Measurements from ENCODE around the gene MDM2. TPM values are rescaled to one million over a fixed set of nuclear protein-coding genes. Genes with fewer than 3 reads are reported as not detected.

MDM2 gene
- polyA plus RNA-seq, 1 of the 3 experiments (the other 2 are of a cell fraction): 21.5 TPM

DNA sequence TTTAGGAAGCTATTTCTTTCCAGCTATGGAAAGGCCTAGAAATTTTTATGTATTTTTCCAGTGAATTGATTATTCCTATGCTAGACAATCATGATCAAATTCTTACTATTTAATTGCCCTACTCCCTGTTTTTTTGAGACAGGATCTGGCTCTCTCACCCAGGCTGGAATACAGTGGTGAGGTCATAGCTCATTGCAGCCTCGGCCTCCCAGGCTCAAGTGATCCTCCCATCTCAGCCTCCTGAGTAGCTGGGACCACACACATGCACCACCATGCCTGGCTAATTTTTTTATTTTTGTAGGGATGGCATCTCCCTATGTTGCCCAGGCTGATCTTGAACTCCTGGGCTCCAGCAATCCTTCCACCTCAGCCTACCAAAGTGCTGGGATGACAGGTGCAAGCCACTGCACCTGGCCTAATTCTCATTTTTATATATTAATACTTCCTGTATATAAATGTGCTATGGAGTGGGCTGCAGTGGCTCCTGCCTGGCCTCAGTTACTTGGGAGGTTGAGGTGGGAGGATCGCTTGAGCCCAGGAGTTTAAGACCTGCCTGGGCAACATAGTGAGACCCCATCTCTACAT lies 16.0 kb upstream of the MDM2 start:
- no peaks in the 10 kb centered on the region for H3K4me1 ChIP-seq (ENCODE audit: control insufficient read depth in 1 of 2, insufficient read depth in 2 of 2, low read depth in 1 of 2, low read length in 1 of 2)
- no peaks in the 10 kb centered on the region for H3K9me2 ChIP-seq
- no peak overlapping the region for H3K27ac ChIP-seq (ENCODE audit: low read depth in 2 of 2, low read length in 1 of 2)
- H3K4me3 ChIP-seq (ENCODE audit: low read depth in 2 of 2, low read length in 1 of 2): no peak overlapping the region
- no peak for DNase-seq
- H3F3A ChIP-seq (replicated peaks; ENCODE audit: insufficient read depth): peaks cover 12% of the 10 kb centered on the region
- no peak for TF ChIP-seq EZH2phosphoT487 (IDR thresholded peaks at IDR 0.05; ENCODE audit: borderline replicate concordance, low read depth)
- TF ChIP-seq YY1 (IDR thresholded peaks at IDR 0.05; ENCODE audit: low read depth): no peak
- no peak for TF ChIP-seq FOSL2 (IDR thresholded peaks at IDR 0.05; ENCODE audit: borderline replicate concordance, low read depth)
- no peak for TF ChIP-seq RFX5 (IDR thresholded peaks at IDR 0.05; ENCODE audit: low read length)
- TF ChIP-seq TEAD4 (IDR thresholded peaks at IDR 0.05; ENCODE audit: borderline replicate concordance, insufficient read depth): no peak
- TF ChIP-seq SMC3 (IDR thresholded peaks at IDR 0.05; ENCODE audit: low read depth, low read length): no peak
- TF ChIP-seq, protein P1, sequence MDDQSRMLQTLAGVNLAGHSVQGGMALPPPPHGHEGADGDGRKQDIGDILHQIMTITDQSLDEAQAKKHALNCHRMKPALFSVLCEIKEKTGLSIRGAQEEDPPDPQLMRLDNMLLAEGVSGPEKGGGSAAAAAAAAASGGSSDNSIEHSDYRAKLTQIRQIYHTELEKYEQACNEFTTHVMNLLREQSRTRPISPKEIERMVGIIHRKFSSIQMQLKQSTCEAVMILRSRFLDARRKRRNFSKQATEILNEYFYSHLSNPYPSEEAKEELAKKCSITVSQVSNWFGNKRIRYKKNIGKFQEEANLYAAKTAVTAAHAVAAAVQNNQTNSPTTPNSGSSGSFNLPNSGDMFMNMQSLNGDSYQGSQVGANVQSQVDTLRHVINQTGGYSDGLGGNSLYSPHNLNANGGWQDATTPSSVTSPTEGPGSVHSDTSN (IDR thresholded peaks at IDR 0.05): no peak
- no peak for TF ChIP-seq JUND (IDR thresholded peaks at IDR 0.05)
- TF ChIP-seq, protein P2, sequence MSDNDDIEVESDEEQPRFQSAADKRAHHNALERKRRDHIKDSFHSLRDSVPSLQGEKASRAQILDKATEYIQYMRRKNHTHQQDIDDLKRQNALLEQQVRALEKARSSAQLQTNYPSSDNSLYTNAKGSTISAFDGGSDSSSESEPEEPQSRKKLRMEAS (IDR thresholded peaks at IDR 0.05; ENCODE audit: low read depth): no peak
- TF ChIP-seq, protein P3, sequence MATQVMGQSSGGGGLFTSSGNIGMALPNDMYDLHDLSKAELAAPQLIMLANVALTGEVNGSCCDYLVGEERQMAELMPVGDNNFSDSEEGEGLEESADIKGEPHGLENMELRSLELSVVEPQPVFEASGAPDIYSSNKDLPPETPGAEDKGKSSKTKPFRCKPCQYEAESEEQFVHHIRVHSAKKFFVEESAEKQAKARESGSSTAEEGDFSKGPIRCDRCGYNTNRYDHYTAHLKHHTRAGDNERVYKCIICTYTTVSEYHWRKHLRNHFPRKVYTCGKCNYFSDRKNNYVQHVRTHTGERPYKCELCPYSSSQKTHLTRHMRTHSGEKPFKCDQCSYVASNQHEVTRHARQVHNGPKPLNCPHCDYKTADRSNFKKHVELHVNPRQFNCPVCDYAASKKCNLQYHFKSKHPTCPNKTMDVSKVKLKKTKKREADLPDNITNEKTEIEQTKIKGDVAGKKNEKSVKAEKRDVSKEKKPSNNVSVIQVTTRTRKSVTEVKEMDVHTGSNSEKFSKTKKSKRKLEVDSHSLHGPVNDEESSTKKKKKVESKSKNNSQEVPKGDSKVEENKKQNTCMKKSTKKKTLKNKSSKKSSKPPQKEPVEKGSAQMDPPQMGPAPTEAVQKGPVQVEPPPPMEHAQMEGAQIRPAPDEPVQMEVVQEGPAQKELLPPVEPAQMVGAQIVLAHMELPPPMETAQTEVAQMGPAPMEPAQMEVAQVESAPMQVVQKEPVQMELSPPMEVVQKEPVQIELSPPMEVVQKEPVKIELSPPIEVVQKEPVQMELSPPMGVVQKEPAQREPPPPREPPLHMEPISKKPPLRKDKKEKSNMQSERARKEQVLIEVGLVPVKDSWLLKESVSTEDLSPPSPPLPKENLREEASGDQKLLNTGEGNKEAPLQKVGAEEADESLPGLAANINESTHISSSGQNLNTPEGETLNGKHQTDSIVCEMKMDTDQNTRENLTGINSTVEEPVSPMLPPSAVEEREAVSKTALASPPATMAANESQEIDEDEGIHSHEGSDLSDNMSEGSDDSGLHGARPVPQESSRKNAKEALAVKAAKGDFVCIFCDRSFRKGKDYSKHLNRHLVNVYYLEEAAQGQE (IDR thresholded peaks at IDR 0.05; ENCODE audit: low read depth, low read length): no peak
- TF ChIP-seq ELF1 (IDR thresholded peaks at IDR 0.05): no peak
- TF ChIP-seq EP300 (IDR thresholded peaks at IDR 0.05; ENCODE audit: borderline replicate concordance in 1 of 2, low read depth in 1 of 2, low read length in 1 of 2): no peak
- TF ChIP-seq FOXM1 (IDR thresholded peaks at IDR 0.05; ENCODE audit: low read depth): no peak
- no peak for TF ChIP-seq USF2 (IDR thresholded peaks at IDR 0.05; ENCODE audit: borderline replicate concordance, low read depth, low read length)
- ChIA-PET CTCF (interaction anchor here (0.8 kb wide), 1 partner anchor 10 kb away, joined by 3 read pairs; no protein-coding TSS in a partner anchor), POLR2A (no interaction called here)
- H4K20me1 ChIP-seq (ENCODE audit: insufficient read depth): no peaks in the 10 kb centered on the region
- H3K9ac ChIP-seq: no peak overlapping the region
- no peak overlapping the region for H3K4me2 ChIP-seq
- no peaks in the 10 kb centered on the region for H3K27me3 ChIP-seq (ENCODE audit: insufficient read depth)
- no peaks in the 10 kb centered on the region for H3K36me3 ChIP-seq (replicated peaks in 1 of 2; ENCODE audit: control insufficient read depth in 1 of 2, insufficient read depth in 2 of 2, low read length in 1 of 2)
- no peaks in the 10 kb centered on the region for H3K79me2 ChIP-seq (ENCODE audit: insufficient read depth)
- WGBS (ENCODE audit: low lambda C conversion rate): 98% methylated on average over 2 of the region's 2 CpGs
- no peaks in the 10 kb centered on the region for H3K9me3 ChIP-seq
- no peak overlapping the region for H2AFZ ChIP-seq (ENCODE audit: low read depth)

All from SK-N-SH (cell line).